Transverse colon (tissue), 3 donors: ENCODE results near the gene TTC19.

Source experiments
- POLR2A ChIP-seq: fragments of 450-650 bp; IDR thresholded peaks from one replicate; pipeline ENCODE4 v1.6.1; 2016; ENCODE audit warnings: antibody characterized with exemption, mild to moderate bottlenecking, moderate library complexity
- TF ChIP-seq, protein P1 (sequence below), 5 experiments: fragments of 200-600 bp in 3 of 5; fragments of 450-650 bp in 2 of 5; sonication (generic) in 3 of 5; IDR thresholded peaks; 1 replicate in 2 of 5; 2 replicates in 3 of 5; pipeline ENCODE4 v1.5.1; 2016 to 2017; ENCODE audit warnings: antibody characterized with exemption in 5 of 5, inconsistent platforms in 3 of 5, mild to moderate bottlenecking in 2 of 5, moderate library complexity in 1 of 5

DNA sequence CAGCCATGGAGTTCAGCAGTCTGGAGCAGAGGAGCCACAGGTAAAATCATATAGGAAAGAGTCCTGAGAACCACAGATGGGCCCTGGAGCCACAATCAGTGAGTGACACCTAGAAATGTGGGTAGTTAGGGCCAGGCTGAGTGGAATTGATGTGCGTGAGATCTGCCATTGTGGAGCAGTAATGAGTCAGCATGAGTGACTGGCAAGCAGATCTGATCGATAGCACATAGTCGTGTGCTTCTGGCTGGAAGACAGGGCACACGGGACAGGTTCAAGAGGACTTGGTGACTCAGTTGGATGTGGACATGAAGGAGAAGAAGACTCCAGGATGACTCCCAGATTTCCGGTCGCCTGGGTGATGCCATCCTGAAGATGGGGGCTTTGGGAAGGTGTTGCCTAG is 42.4 kb upstream of the TTC19 start:
- TF ChIP-seq, protein P1, sequence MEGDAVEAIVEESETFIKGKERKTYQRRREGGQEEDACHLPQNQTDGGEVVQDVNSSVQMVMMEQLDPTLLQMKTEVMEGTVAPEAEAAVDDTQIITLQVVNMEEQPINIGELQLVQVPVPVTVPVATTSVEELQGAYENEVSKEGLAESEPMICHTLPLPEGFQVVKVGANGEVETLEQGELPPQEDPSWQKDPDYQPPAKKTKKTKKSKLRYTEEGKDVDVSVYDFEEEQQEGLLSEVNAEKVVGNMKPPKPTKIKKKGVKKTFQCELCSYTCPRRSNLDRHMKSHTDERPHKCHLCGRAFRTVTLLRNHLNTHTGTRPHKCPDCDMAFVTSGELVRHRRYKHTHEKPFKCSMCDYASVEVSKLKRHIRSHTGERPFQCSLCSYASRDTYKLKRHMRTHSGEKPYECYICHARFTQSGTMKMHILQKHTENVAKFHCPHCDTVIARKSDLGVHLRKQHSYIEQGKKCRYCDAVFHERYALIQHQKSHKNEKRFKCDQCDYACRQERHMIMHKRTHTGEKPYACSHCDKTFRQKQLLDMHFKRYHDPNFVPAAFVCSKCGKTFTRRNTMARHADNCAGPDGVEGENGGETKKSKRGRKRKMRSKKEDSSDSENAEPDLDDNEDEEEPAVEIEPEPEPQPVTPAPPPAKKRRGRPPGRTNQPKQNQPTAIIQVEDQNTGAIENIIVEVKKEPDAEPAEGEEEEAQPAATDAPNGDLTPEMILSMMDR (IDR thresholded peaks at IDR 0.05), result no peak
- TF ChIP-seq POLR2A, result no peak
